CD1c-positive myeloid dendritic cell (primary cell): ENCODE data around the gene BCL7A.
"Not testable (repeated sequence)": the region's sequence is repeated elsewhere in the genome, so short reads cannot be mapped to it uniquely, and the experiment has no call there.

Experiments
- DNase-seq: peaks from one replicate; pipeline ENCODE4 v3.0.0-alpha.2; 2016; ENCODE audit errors: extremely low spot score

BCL7A gene

GRCh38 chr12:122024132-122024785 lies 2.6 kb downstream of the BCL7A start:
- DNase-seq: peak; percentile 14

GRCh38 chr12:122026706-122027333 lies 5.1 kb downstream of the BCL7A start:
- DNase-seq: no peak

- no peak for DNase-seq
Measured at GRCh38 chr12:122028165-122028904, 6.7 kb downstream of the BCL7A start.

GRCh38 chr12:122028905-122029560 lies 7.3 kb downstream of the BCL7A start:
- no peak for DNase-seq

- DNase-seq: peak; percentile 41
Measured at GRCh38 chr12:122029620-122030423, 8.1 kb downstream of the BCL7A start.

- DNase-seq: no peak
Measured at GRCh38 chr12:122030424-122031035, 8.8 kb downstream of the BCL7A start.

- peak; percentile 42 for DNase-seq
Measured at GRCh38 chr12:122031342-122032216, 9.9 kb downstream of the BCL7A start.

- no peak for DNase-seq
Measured at GRCh38 chr12:122032580-122032979, 10.9 kb downstream of the BCL7A start.

GRCh38 chr12:122035292-122035691 lies 13.6 kb downstream of the BCL7A start:
- no peak for DNase-seq

GRCh38 chr12:122036153-122036552 lies 14.5 kb downstream of the BCL7A start:
- DNase-seq: no peak

- no peak for DNase-seq
Measured at GRCh38 chr12:122040579-122041386, 19.1 kb downstream of the BCL7A start.

- DNase-seq: not testable (repeated sequence)
Measured at GRCh38 chr12:122041458-122041857, 19.8 kb downstream of the BCL7A start.

- no peak for DNase-seq
Measured at GRCh38 chr12:122042910-122043309, 21.2 kb downstream of the BCL7A start.

GRCh38 chr12:122043476-122043875 lies 21.8 kb downstream of the BCL7A start:
- no peak for DNase-seq

- DNase-seq: no peak
Measured at GRCh38 chr12:122045262-122045661, 23.6 kb downstream of the BCL7A start.

- DNase-seq: no peak
Measured at GRCh38 chr12:122046145-122046544, 24.5 kb downstream of the BCL7A start.

- no peak for DNase-seq
Measured at GRCh38 chr12:122048151-122048550, 26.5 kb downstream of the BCL7A start.

- no peak for DNase-seq
Measured at GRCh38 chr12:122049827-122050226, 28.1 kb downstream of the BCL7A start.

GRCh38 chr12:122050706-122051105 lies 29.0 kb downstream of the BCL7A start:
- no peak for DNase-seq
